Bronchial epithelial cell (primary cell): ENCODE measurements around the gene PANK4. TPM values are rescaled to one million over a fixed set of nuclear protein-coding genes. Genes with fewer than 3 reads are reported as not detected.

Experiments used
- DNase-seq: peaks from one replicate; pipeline ENCODE4 v3.0.0-alpha.2; 2010; ENCODE audit warnings: low read depth
- FAIRE-seq: peaks from 2 replicates; lab custom pipeline; 2011; peaks lifted over from hg19 to GRCh38; lab: Jason Lieb, UNC
- H3K27me3 ChIP-seq: 2 replicates; pipeline ENCODE4 v1.5.1; 2011; ENCODE audit warnings: low read length; ENCODE audit not compliant: control insufficient read depth, insufficient read depth
- H3K36me3 ChIP-seq: 2 replicates; pipeline ENCODE4 v1.5.1; 2011; ENCODE audit warnings: low read length; ENCODE audit not compliant: control insufficient read depth, insufficient read depth
- H3K4me3 ChIP-seq: 2 replicates; pipeline ENCODE4 v1.5.1; 2011; ENCODE audit warnings: mild to moderate bottlenecking, low read depth, low read length, control low read depth
- CTCF ChIP-seq: IDR thresholded peaks from 2 replicates; pipeline ENCODE4 v1.5.1; 2011; ENCODE audit warnings: mild to moderate bottlenecking, moderate library complexity, low read length, control low read depth, inconsistent platforms; ENCODE audit not compliant: insufficient read depth, severe bottlenecking
- total RNA-seq: library from RNA; depleted of rRNA; stranded (reverse); fragments of >200 nt; gene quantifications from 2 replicates; pipeline ENCODE4 v1.2.1, GENCODE V29; 2014

PANK4 gene
- total RNA-seq, 1 donor from 2014 or later: 29.2 TPM

- no peak for TF ChIP-seq CTCF
- no peak for FAIRE-seq
- peaks cover 31% of the 10 kb centered on the region for H3K36me3 ChIP-seq
- DNase-seq: no peak
- no peaks in the 10 kb centered on the region for H3K27me3 ChIP-seq
- H3K4me3 ChIP-seq: no peak within 1 kb of the TSS
These were observed 50.1 kb downstream of the PANK4 start, which contains the start of gene PLCH2 for GRCh38 chr1:2476061-2476999. Gene PLCH2 (plus strand): TSS chr1:2476289. CDS start chr1:2476589, 300 bp downstream.

- no peak overlapping the region for H3K4me3 ChIP-seq
- H3K36me3 ChIP-seq: peaks cover 29% of the 10 kb centered on the region
- FAIRE-seq (no peak), DNase-seq (no peak)
- H3K27me3 ChIP-seq: no peaks in the 10 kb centered on the region
- no peak for TF ChIP-seq CTCF
These were observed 50.8 kb downstream of the PANK4 start for GRCh38 chr1:2475571-2475970.

- Histone ChIP-seq H3K27me3 (no peaks in the 10 kb centered on the region), H3K36me3 (peaks cover 23% of the 10 kb centered on the region), H3K4me3 (no peak overlapping the region)
- no peak for TF ChIP-seq CTCF
- FAIRE-seq (no peak), DNase-seq (no peak)
These were observed 51.4 kb downstream of the PANK4 start for GRCh38 chr1:2474933-2475371.

GRCh38 chr1:2474104-2474844, 52.1 kb downstream of the PANK4 start:
- Histone ChIP-seq H3K27me3 (no peaks in the 10 kb centered on the region), H3K4me3 (no peak overlapping the region), H3K36me3 (peaks cover 22% of the 10 kb centered on the region)
- FAIRE-seq (no peak), DNase-seq (no peak)
- no peak for TF ChIP-seq CTCF

GRCh38 chr1:2473198-2473597, 53.2 kb downstream of the PANK4 start:
- Histone ChIP-seq H3K27me3 (no peaks in the 10 kb centered on the region), H3K36me3 (peaks cover 18% of the 10 kb centered on the region), H3K4me3 (no peak overlapping the region)
- TF ChIP-seq CTCF: no peak
- FAIRE-seq (no peak), DNase-seq (no peak)
